DOHH2 (cell line): ENCODE results near the gene LY6G6F.

Experiments
- H3F3A ChIP-seq: fragments of 200-600 bp; sonication (generic), shearing (Covaris generic); 2 replicates; pipeline ENCODE4 v1.6.0; 2016; ENCODE audit warnings: antibody characterized with exemption, mild to moderate bottlenecking; ENCODE audit not compliant: control insufficient read depth, insufficient read depth
- H3K27ac ChIP-seq: fragments of 200-600 bp; sonication (generic); 2 replicates; pipeline ENCODE4 v1.5.1; 2014; ENCODE audit warnings: low read depth, mild to moderate bottlenecking, low read length, moderate library complexity
- H3K27me3 ChIP-seq: fragments of 200-600 bp; sonication (generic); 2 replicates; pipeline ENCODE4 v1.6.1; 2014; ENCODE audit warnings: mild to moderate bottlenecking, low read length, mixed read lengths; ENCODE audit not compliant: control insufficient read depth
- H3K36me3 ChIP-seq: fragments of 200-600 bp; sonication (generic); 2 replicates; pipeline ENCODE4 v1.6.1; 2014; ENCODE audit warnings: mild to moderate bottlenecking, low read length, moderate library complexity, mixed read lengths; ENCODE audit not compliant: control insufficient read depth
- H3K4me1 ChIP-seq: fragments of 200-600 bp; sonication (generic); 2 replicates; pipeline ENCODE4 v1.6.1; 2014; ENCODE audit warnings: mild to moderate bottlenecking, low read length, mixed read lengths; ENCODE audit not compliant: control insufficient read depth
- H3K4me2 ChIP-seq: fragments of 200-600 bp; sonication (generic); 2 replicates; pipeline ENCODE4 v1.6.0; 2014; ENCODE audit warnings: mild to moderate bottlenecking, low read length, moderate library complexity
- H3K4me3 ChIP-seq: fragments of 200-600 bp; sonication (generic); 2 replicates; pipeline ENCODE4 v1.5.1; 2014; ENCODE audit warnings: mild to moderate bottlenecking, low read length, mixed read lengths
- H3K79me2 ChIP-seq: fragments of 200-600 bp; sonication (generic); 2 replicates; pipeline ENCODE4 v1.6.1; 2014; ENCODE audit warnings: mild to moderate bottlenecking, low read length, mixed read lengths; ENCODE audit not compliant: control insufficient read depth
- H3K9me2 ChIP-seq: fragments of 200-600 bp; sonication (generic); replicated peaks from 2 replicates; pipeline ENCODE4 v1.6.1; 2014; ENCODE audit warnings: mild to moderate bottlenecking, low read length, mixed read lengths; ENCODE audit not compliant: control insufficient read depth
- H3K9me3 ChIP-seq: fragments of 200-600 bp; sonication (generic); 2 replicates; pipeline ENCODE4 v1.6.1; 2014; ENCODE audit warnings: antibody characterized with exemption, low read length, mixed read lengths; ENCODE audit not compliant: control insufficient read depth, insufficient read depth
- H4K20me1 ChIP-seq: fragments of 200-600 bp; sonication (generic); 2 replicates; pipeline ENCODE4 v1.6.0; 2014; ENCODE audit warnings: low read depth, mild to moderate bottlenecking, antibody characterized with exemption, low read length, moderate library complexity; ENCODE audit not compliant: control insufficient read depth, insufficient read depth
- CTCF ChIP-seq: fragments of 200-600 bp; sonication (generic); IDR thresholded peaks from one replicate; pipeline ENCODE4 v1.5.1; 2014; ENCODE audit warnings: antibody characterized with exemption, mild to moderate bottlenecking, low read depth, low read length; ENCODE audit not compliant: poor library complexity, severe bottlenecking
- EZH2phosphoT487 ChIP-seq: fragments of 200-600 bp; sonication (generic); IDR thresholded peaks from 2 replicates; pipeline ENCODE4 v1.6.1; 2017; ENCODE audit warnings: borderline replicate concordance, mild to moderate bottlenecking, antibody characterized with exemption, low read length, moderate library complexity, mixed read lengths

Gene LY6G6F

GRCh38 chr6:31691078-31691463 is 15.6 kb upstream of the LY6G6F start:
- TF ChIP-seq CTCF = no peak
- TF ChIP-seq EZH2phosphoT487 = no peak
- Histone ChIP-seq H3K36me3 (peaks cover 60% of the 10 kb centered on the region), H3K4me2 (no peak overlapping the region), H3K79me2 (no peaks in the 10 kb centered on the region), H3K4me3 (no peak overlapping the region), H3K9me3 (no peaks in the 10 kb centered on the region), H3K27ac (no peak overlapping the region), H3K27me3 (no peaks in the 10 kb centered on the region), H3K4me1 (peaks cover 15% of the 10 kb centered on the region), H4K20me1 (no peaks in the 10 kb centered on the region), H3F3A (no peaks in the 10 kb centered on the region; the same call in 1 of the 2 replicates), H3K9me2 (no peaks in the 10 kb centered on the region)

- Histone ChIP-seq H3K4me2 (no peak overlapping the region), H3K9me3 (no peaks in the 10 kb centered on the region), H3K27ac (no peak overlapping the region), H3F3A (no peaks in the 10 kb centered on the region; the same call in 1 of the 2 replicates), H3K36me3 (peaks cover 60% of the 10 kb centered on the region), H4K20me1 (no peaks in the 10 kb centered on the region), H3K9me2 (no peaks in the 10 kb centered on the region), H3K27me3 (no peaks in the 10 kb centered on the region), H3K4me3 (no peak overlapping the region), H3K4me1 (peaks cover 15% of the 10 kb centered on the region), H3K79me2 (no peaks in the 10 kb centered on the region)
- no peak for TF ChIP-seq EZH2phosphoT487
- no peak for TF ChIP-seq CTCF
Measured at GRCh38 chr6:31691564-31692108, 15.0 kb upstream of the LY6G6F start.

- Histone ChIP-seq H3K4me1 (peaks cover 15% of the 10 kb centered on the region), H4K20me1 (no peaks in the 10 kb centered on the region), H3K36me3 (peaks cover 62% of the 10 kb centered on the region), H3K27me3 (no peaks in the 10 kb centered on the region), H3K4me2 (no peak overlapping the region), H3F3A (no peaks in the 10 kb centered on the region), H3K4me3 (no peak overlapping the region), H3K79me2 (no peaks in the 10 kb centered on the region), H3K27ac (no peak overlapping the region), H3K9me3 (no peaks in the 10 kb centered on the region), H3K9me2 (no peaks in the 10 kb centered on the region)
- TF ChIP-seq CTCF (no peak), EZH2phosphoT487 (no peak)
Measured at GRCh38 chr6:31692353-31692752, 14.3 kb upstream of the LY6G6F start.
